Measurements from ENCODE around the gene RPL35.

Gene RPL35

GRCh38 chr9:124818431-124819281, 43.1 kb downstream of the RPL35 start:
- peak in 1 of 2 donors; percentile 53 for DNase-seq

GRCh38 chr9:124815601-124816000, 46.2 kb downstream of the RPL35 start:
- DNase-seq, result no peak

- no peak for DNase-seq
Measured at GRCh38 chr9:124814164-124814535, 47.6 kb downstream of the RPL35 start.

GRCh38 chr9:124813501-124814163, 48.1 kb downstream of the RPL35 start:
- no peak for DNase-seq

- DNase-seq, result no peak
Measured at GRCh38 chr9:124813041-124813440, 48.7 kb downstream of the RPL35 start.

- peak in 1 of 2 donors; percentile 18 for DNase-seq
Measured at GRCh38 chr9:124812441-124812876, 49.3 kb downstream of the RPL35 start.

GRCh38 chr9:124810663-124811355, 50.9 kb downstream of the RPL35 start:
- DNase-seq, result no peak

- DNase-seq, result no peak
Measured at GRCh38 chr9:124809741-124810500, 51.8 kb downstream of the RPL35 start.

- DNase-seq, result no peak
Measured at GRCh38 chr9:124809211-124809610, 52.5 kb downstream of the RPL35 start.

- no peak for DNase-seq
Measured at GRCh38 chr9:124808246-124808956, 53.4 kb downstream of the RPL35 start.
